ENCODE measurements around the gene CIRBP. TPM values are rescaled to one million over a fixed set of nuclear protein-coding genes. Genes with fewer than 3 reads are reported as not detected.

The CIRBP gene
- total and polyA plus RNA-seq, 3 donors from 2014 or later = 483 to 661 (median 621) TPM

- TF ChIP-seq POLR2A (IDR thresholded peaks at IDR 0.05) (no peak), CTCF (IDR thresholded peaks at IDR 0.05) (no peak)
- DNase-seq = no peak
- no peaks in the 10 kb centered on the region for H3K27me3 ChIP-seq
- no peaks in the 10 kb centered on the region for H3K9me3 ChIP-seq
- WGBS, 2 donors = 36 to 42% methylated on average over 11 to 23 of the region's 23 CpGs
- peak overlapping the region in 1 of 2 donors; percentile 3 for H3K4me3 ChIP-seq
- peak overlapping the region; percentile 77 to 95 for H3K27ac ChIP-seq
- intact Hi-C loops (cut with DNase I; ENCODE audit: low total_unique reads) = no loop called here
- no peaks in the 10 kb centered on the region for H3K36me3 ChIP-seq (ENCODE audit: low read depth, missing control alignments)
- peaks cover 55% of the 10 kb centered on the region for H3K4me1 ChIP-seq
These were observed 15.5 kb upstream of the CIRBP start for GRCh38 chr19:1253514-1254080.

- no peaks in the 10 kb centered on the region for H3K27me3 ChIP-seq
- 77 to 84% methylated on average over 16 to 37 of the region's 37 CpGs for WGBS, 2 donors
- DNase-seq = peak; percentile 74
- TF ChIP-seq POLR2A (IDR thresholded peaks at IDR 0.05) = no peak
- TF ChIP-seq CTCF (IDR thresholded peaks at IDR 0.05) = no peak
- H3K27ac ChIP-seq = peak overlapping the region; percentile 77 to 95
- no peaks in the 10 kb centered on the region for H3K36me3 ChIP-seq (ENCODE audit: low read depth, missing control alignments)
- intact Hi-C loops (cut with DNase I; ENCODE audit: low total_unique reads) = no loop called here
- no peak overlapping the region for H3K4me3 ChIP-seq
- peaks cover 56% of the 10 kb centered on the region for H3K4me1 ChIP-seq
- no peaks in the 10 kb centered on the region for H3K9me3 ChIP-seq
These were observed 15.0 kb upstream of the CIRBP start for GRCh38 chr19:1254081-1254527.

GRCh38 chr19:1254530-1255185 lies 14.5 kb upstream of the CIRBP start:
- Histone ChIP-seq H3K4me3 (no peak overlapping the region), H3K9me3 (no peaks in the 10 kb centered on the region), H3K36me3 (ENCODE audit: low read depth, missing control alignments) (no peaks in the 10 kb centered on the region), H3K4me1 (peaks cover 62% of the 10 kb centered on the region), H3K27ac (peak overlapping the region; percentile 77 to 95), H3K27me3 (no peaks in the 10 kb centered on the region)
- TF ChIP-seq POLR2A (IDR thresholded peaks at IDR 0.05) = no peak
- no peak for TF ChIP-seq CTCF (IDR thresholded peaks at IDR 0.05)
- intact Hi-C loops (cut with DNase I; ENCODE audit: low total_unique reads) = no loop called here
- DNase-seq = no peak
- WGBS, 2 donors = 89 to 91% methylated on average over 14 to 20 of the region's 20 CpGs

GRCh38 chr19:1255186-1256161 lies 13.7 kb upstream of the CIRBP start:
- Histone ChIP-seq H3K27ac (peak overlapping the region; percentile 30 to 77), H3K4me1 (peaks cover 70% of the 10 kb centered on the region), H3K9me3 (no peaks in the 10 kb centered on the region), H3K4me3 (no peak overlapping the region), H3K36me3 (ENCODE audit: low read depth, missing control alignments) (no peaks in the 10 kb centered on the region), H3K27me3 (no peaks in the 10 kb centered on the region)
- no peak for DNase-seq
- WGBS, 2 donors = 93 to 98% methylated on average over 22 to 50 of the region's 52 CpGs
- TF ChIP-seq CTCF (IDR thresholded peaks at IDR 0.05) = no peak
- no peak for TF ChIP-seq POLR2A (IDR thresholded peaks at IDR 0.05)
- intact Hi-C loops (cut with DNase I; ENCODE audit: low total_unique reads) = no loop called here
